Activated naive CD8-positive, alpha-beta T cell (primary cell): ENCODE measurements around the gene CD6.
A peak's percentile ranks its signal among the peaks of the same experiment; 100 is the strongest.

Experiments used
- H3K27ac Mint-ChIP-seq: one replicate; pipeline ENCODE4 v1.8.0; 2021; ENCODE audit warnings: mixed read lengths
- H3K27me3 Mint-ChIP-seq: one replicate; pipeline ENCODE4 v1.8.0; 2021; ENCODE audit warnings: mixed read lengths
- H3K36me3 Mint-ChIP-seq: one replicate; pipeline ENCODE4 v1.8.0; 2021; ENCODE audit warnings: mixed read lengths
- H3K4me1 Mint-ChIP-seq: one replicate; pipeline ENCODE4 v1.8.0; 2021; ENCODE audit warnings: low read depth, mixed read lengths
- H3K4me3 Mint-ChIP-seq: one replicate; pipeline ENCODE4 v1.8.0; 2021; ENCODE audit warnings: mild to moderate bottlenecking, mixed read lengths
- H3K9me3 Mint-ChIP-seq: one replicate; pipeline ENCODE4 v1.8.0; 2021; ENCODE audit warnings: low read depth, mixed read lengths

CD6 gene

DNA sequence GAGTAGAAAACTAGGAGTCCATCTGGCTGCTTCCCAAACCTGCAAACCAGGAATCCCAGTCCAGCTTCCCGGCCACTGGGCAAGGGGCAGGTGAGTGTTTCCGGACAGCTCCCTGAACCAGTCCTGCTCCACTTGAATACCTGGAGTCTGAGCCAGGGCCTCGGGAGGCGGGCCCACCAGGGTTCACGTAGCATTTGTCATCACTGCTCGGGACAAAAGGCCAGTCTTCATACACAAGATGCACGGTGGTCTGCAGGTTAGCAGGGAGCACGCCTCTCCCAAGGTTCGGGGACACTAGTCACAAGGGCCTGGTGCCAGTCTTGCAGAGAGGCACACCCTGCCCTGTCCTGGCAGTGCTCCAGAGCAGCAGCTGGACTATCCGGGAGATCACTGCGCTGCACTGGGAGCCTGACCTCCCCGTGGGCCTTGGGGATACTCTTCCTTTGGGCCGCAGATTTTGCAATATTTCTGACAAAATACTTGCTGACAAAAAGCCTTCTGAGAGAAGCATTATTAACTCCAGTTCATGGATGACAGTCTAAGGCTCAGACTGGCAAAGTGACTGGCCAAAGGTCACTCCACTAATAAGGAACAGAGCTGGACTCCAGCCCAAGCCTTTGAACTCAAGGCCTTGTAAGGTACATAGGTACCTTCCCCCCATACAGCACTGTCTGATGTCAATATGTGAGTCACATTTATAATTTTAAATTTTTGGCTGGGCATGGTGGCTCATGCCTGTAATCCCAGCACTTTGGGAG lies 25.1 kb downstream of the CD6 start:
- peaks cover 67% of the 10 kb centered on the region for H3K4me1 Mint-ChIP-seq
- no peaks in the 10 kb centered on the region for H3K9me3 Mint-ChIP-seq
- peaks cover 12% of the 10 kb centered on the region for H3K36me3 Mint-ChIP-seq
- no peak overlapping the region for H3K4me3 Mint-ChIP-seq
- H3K27ac Mint-ChIP-seq, result peak overlapping the region; percentile 50
- H3K27me3 Mint-ChIP-seq, result no peaks in the 10 kb centered on the region

DNA sequence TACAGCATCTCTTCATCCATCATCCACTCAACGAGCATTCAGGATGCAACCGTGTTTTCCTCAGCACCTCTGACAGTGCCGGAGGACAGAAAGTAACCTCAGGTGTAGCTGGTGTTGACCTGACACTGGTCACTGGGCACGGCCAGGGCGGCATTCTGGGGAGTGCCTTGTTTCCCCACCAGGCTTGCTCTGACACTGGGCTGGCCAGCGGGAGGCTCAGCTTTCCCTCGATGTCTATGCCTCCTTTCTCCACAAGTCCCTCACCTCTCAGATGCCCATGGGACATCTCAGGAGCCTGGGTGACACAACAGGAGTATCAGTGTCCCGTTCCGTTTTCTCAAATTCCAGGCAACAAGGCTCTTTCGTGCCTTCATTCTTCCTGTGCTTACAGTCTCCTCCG lies 28.9 kb downstream of the CD6 start:
- Mint-ChIP-seq H3K36me3 (peaks cover 5% of the 10 kb centered on the region), H3K4me1 (peaks cover 71% of the 10 kb centered on the region), H3K27ac (peak overlapping the region; percentile 83), H3K27me3 (no peaks in the 10 kb centered on the region), H3K9me3 (no peaks in the 10 kb centered on the region), H3K4me3 (no peak overlapping the region)

DNA sequence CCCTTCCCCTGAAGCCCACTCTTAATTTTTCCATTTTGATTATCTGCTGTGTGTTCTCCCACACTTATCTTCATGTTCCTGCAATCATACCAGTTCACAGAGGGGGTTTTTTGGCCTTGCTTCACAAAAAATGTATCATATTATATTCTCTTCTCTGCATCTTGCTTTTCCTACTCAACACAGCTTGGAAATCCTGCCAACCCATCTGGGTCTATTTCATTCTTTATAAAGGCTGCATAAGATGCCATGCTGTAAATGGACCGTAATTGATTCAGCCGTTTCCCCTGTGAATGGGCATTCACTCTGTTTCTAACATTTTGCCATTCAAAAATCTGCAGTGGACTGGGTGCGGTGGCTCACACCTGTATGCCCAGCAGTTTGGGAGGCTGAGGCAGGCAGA lies 30.5 kb downstream of the CD6 start:
- Mint-ChIP-seq H3K4me3 (peak overlapping the region; percentile 44), H3K36me3 (peaks cover 9% of the 10 kb centered on the region), H3K4me1 (peaks cover 76% of the 10 kb centered on the region), H3K27me3 (no peaks in the 10 kb centered on the region), H3K9me3 (no peaks in the 10 kb centered on the region), H3K27ac (peak overlapping the region; percentile 81)

DNA sequence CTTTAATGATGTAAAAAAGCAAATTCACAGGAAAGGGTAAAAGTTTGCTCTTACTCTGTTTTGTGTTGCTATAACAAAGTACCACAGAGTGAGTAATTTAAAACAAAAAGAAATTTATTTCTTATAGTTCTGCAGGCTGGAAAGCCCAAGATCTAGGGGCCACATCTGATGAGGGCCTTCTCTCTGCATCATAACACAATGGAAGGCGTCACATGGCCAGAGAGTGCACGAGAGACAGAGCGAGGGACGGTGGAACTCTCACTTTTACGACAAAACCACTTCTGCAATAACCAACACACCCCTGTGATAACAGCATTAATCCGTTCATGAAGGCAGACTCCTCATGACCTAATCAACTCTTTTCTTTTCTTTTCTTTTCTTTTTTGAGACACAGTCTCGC lies 31.1 kb downstream of the CD6 start:
- Mint-ChIP-seq H3K27me3 (no peaks in the 10 kb centered on the region), H3K27ac (peak overlapping the region; percentile 80), H3K9me3 (no peaks in the 10 kb centered on the region), H3K4me1 (peaks cover 78% of the 10 kb centered on the region), H3K36me3 (peaks cover 9% of the 10 kb centered on the region), H3K4me3 (peak overlapping the region; percentile 83)

DNA sequence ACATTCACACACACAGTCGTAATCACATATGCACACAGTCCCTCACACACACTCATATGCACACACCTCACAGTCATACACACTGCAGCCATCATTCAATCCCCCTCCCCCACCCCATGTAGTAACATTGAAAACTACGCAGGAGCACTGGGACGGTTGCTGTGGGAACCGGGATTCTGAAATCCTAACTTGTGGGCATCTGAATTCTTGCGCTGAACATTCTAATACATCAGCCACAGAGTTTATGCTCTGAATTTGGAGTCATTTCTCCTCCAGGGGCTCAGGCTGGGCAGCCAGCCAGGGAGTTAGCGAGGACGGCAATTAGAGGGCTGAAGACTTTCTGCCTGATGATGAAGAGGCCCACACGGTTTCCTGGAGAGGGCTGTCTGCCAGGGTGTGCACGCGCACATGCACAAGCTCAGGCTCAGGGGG lies 32.7 kb downstream of the CD6 start:
- Mint-ChIP-seq H3K9me3 (no peaks in the 10 kb centered on the region), H3K4me3 (peak overlapping the region; percentile 83), H3K27me3 (no peaks in the 10 kb centered on the region), H3K36me3 (peaks cover 9% of the 10 kb centered on the region), H3K27ac (peak overlapping the region; percentile 94), H3K4me1 (peaks cover 76% of the 10 kb centered on the region)

DNA sequence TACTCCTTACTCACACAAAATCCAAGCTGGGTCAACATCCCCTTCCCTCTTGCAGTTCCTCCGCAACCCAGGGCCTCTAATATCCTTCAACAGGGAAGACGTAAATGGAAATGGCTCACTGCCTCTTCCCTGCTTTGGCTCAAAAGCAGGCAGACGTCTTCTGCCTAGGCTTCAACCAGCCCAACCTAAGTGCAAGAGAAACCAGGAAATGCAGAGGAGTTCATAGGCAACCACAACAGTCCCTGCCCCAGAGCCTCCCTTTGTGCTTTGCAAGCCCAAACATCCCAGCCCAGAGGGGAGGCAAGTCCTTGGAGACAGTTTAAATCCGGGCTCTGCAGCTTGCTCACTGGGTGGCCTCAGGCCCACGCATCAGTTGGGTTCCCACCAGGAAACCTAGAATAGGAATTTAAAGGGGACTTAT lies 33.3 kb downstream of the CD6 start:
- peak overlapping the region; percentile 94 for H3K27ac Mint-ChIP-seq
- H3K4me3 Mint-ChIP-seq, result peak overlapping the region; percentile 83
- no peaks in the 10 kb centered on the region for H3K27me3 Mint-ChIP-seq
- peaks cover 11% of the 10 kb centered on the region for H3K36me3 Mint-ChIP-seq
- H3K4me1 Mint-ChIP-seq, result peaks cover 80% of the 10 kb centered on the region
- H3K9me3 Mint-ChIP-seq, result no peaks in the 10 kb centered on the region

DNA sequence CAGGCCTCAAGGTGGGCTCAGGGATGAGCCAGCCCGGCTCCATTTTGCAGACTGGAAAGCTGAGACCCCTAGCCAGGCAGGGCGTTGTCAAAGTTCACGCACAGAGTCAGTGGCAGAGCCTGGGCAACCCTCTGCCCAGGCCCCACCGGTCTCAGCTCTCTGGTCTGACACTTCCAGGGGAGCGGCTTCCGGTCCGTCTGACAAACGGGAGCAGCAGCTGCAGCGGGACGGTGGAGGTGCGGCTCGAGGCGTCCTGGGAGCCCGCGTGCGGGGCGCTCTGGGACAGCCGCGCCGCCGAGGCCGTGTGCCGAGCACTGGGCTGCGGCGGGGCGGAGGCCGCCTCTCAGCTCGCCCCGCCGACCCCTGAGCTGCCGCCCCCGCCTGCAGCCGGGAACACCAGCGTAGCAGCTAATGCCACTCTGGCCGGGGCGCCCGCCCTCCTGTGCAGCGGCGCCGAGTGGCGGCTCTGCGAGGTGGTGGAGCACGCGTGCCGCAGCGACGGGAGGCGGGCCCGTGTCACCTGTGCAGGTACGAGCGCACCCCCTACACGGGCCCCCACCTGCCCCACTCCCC lies 36.0 kb downstream of the CD6 start:
- Mint-ChIP-seq H3K9me3 (no peaks in the 10 kb centered on the region), H3K27me3 (no peaks in the 10 kb centered on the region), H3K4me3 (peak overlapping the region; percentile 57), H3K36me3 (peaks cover 15% of the 10 kb centered on the region), H3K4me1 (peaks cover 73% of the 10 kb centered on the region), H3K27ac (peak overlapping the region; percentile 83)

DNA sequence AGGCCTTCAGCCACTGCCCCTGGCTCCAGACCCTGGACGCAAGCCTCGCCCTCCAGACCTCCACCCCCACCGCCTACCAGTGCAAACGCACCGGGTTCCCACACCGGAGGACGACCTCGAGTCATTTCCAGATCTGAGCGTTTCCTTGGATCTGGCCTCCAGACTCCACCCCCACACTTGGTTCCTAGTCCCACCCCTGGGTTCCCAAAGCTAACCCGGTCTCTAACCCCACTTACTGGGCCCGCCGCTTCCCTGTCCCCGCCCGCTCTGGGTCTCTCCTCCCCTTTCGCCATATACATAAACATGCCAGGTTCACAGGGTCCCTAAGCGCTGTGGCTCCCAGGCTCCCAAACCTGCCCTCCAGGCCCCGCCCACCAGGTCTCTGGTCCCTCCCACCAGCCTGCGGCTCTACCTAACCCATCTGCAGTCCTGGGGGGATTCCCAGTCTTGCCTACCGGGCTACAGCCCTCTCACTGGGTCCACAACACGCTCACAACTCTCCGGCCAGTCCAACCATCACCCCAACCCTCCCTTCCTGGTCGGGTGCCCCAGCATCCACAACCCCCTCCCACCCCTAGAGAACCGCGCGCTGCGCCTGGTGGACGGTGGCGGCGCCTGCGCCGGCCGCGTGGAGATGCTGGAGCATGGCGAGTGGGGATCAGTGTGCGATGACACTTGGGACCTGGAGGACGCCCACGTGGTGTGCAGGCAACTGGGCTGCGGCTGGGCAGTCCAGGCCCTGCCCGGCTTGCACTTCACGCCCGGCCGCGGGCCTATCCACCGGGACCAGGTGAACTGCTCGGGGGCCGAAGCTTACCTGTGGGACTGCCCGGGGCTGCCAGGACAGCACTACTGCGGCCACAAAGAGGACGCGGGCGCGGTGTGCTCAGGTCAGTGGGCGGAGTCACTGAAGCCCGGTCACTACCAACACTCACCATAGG lies 36.7 kb downstream of the CD6 start:
- peak overlapping the region; percentile 92 for H3K27ac Mint-ChIP-seq
- no peaks in the 10 kb centered on the region for H3K9me3 Mint-ChIP-seq
- peak overlapping the region; percentile 32 for H3K4me3 Mint-ChIP-seq
- peaks cover 69% of the 10 kb centered on the region for H3K4me1 Mint-ChIP-seq
- peaks cover 16% of the 10 kb centered on the region for H3K36me3 Mint-ChIP-seq
- H3K27me3 Mint-ChIP-seq, result no peaks in the 10 kb centered on the region

DNA sequence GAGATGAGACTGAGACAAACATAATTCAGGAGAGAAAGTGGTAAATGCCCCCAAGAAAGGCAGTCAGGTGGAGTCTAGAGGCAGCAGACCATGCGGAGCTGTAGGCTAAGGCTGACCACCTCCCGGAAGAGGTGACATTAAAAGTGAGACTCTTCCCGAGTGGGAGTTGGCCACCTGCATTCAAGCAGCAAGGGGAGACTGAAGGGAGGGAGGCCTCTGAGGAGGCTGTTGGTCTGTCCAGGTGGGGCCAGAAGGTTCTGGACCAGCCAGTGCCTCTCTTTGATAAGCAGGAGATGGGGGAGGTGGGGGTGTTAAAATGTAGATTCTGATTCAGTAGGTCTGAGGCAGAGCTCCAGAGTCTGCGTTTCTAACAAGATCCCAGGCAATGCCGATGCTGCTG lies 37.5 kb downstream of the CD6 start:
- Mint-ChIP-seq H3K27ac (peak overlapping the region; percentile 92), H3K4me1 (peaks cover 63% of the 10 kb centered on the region), H3K4me3 (no peak overlapping the region), H3K27me3 (no peaks in the 10 kb centered on the region), H3K36me3 (peaks cover 14% of the 10 kb centered on the region), H3K9me3 (no peaks in the 10 kb centered on the region)

DNA sequence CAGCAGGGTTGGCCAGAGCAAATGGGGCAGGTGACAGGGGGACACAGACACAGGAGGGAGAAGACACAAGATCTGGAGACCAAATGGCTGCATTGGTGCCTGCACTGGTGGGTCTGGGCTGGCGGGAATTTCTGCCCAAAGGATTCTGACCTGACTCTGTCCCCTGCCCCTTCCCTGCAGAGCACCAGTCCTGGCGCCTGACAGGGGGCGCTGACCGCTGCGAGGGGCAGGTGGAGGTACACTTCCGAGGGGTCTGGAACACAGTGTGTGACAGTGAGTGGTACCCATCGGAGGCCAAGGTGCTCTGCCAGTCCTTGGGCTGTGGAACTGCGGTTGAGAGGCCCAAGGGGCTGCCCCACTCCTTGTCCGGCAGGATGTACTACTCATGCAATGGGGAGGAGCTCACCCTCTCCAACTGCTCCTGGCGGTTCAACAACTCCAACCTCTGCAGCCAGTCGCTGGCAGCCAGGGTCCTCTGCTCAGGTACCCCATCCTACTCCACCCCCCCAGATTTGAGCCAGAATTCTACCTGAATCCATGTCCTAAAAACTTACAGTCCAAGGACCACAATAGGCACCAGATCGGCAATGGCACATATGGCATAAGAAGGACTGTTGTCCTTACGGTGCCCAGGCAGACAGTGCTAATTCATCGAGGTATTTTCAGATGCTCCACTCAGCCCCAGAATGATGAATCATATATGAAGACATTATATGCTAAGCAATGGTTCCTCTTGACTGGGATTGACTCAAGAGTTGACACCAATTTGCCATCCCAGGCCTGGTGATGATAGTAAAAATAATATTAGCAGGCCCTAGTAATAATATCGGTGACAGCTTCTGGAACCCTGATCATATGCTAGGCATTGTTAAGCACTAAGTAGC lies 38.2 kb downstream of the CD6 start:
- no peaks in the 10 kb centered on the region for H3K9me3 Mint-ChIP-seq
- peak overlapping the region; percentile 62 for H3K4me3 Mint-ChIP-seq
- no peaks in the 10 kb centered on the region for H3K27me3 Mint-ChIP-seq
- H3K36me3 Mint-ChIP-seq, result peaks cover 14% of the 10 kb centered on the region
- H3K27ac Mint-ChIP-seq, result peak overlapping the region; percentile 92
- H3K4me1 Mint-ChIP-seq, result peaks cover 56% of the 10 kb centered on the region

DNA sequence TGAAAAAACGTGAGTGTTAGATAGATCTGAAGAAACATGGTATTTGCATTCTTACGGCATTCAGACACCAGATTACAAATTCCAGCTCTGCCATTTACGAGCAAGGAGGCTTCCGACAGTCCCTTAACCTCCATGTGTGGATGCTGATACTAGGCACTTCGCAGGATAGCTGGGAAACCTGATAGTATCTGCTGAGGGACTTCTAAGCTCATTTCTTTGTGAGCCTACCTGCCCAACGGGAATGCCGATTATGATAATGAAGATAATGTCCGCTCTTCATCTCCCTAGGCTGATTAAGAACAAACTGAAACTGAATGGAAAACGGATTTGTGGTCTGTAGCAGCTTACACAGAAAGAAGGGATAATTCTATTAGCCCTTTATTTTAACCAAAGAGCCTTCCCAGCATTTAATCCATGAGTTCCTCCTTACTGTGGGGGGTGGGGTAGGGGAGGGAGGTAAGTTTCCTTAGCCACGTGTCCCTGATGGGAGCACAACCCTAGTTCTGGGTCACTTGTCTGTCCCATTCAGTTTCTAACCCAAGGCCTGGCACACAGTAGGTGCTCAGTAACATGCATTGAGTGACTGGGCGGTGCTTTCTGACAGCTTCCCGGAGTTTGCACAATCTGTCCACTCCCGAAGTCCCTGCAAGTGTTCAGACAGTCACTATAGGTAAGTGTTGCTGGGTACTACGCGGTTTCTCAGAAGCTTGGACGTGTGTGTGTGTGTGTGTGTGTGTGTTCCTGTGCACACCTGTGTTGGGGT lies 39.2 kb downstream of the CD6 start:
- no peak overlapping the region for H3K4me3 Mint-ChIP-seq
- H3K9me3 Mint-ChIP-seq, result no peaks in the 10 kb centered on the region
- H3K27me3 Mint-ChIP-seq, result no peaks in the 10 kb centered on the region
- H3K4me1 Mint-ChIP-seq, result peaks cover 51% of the 10 kb centered on the region
- peak overlapping the region; percentile 42 for H3K27ac Mint-ChIP-seq
- peaks cover 15% of the 10 kb centered on the region for H3K36me3 Mint-ChIP-seq

DNA sequence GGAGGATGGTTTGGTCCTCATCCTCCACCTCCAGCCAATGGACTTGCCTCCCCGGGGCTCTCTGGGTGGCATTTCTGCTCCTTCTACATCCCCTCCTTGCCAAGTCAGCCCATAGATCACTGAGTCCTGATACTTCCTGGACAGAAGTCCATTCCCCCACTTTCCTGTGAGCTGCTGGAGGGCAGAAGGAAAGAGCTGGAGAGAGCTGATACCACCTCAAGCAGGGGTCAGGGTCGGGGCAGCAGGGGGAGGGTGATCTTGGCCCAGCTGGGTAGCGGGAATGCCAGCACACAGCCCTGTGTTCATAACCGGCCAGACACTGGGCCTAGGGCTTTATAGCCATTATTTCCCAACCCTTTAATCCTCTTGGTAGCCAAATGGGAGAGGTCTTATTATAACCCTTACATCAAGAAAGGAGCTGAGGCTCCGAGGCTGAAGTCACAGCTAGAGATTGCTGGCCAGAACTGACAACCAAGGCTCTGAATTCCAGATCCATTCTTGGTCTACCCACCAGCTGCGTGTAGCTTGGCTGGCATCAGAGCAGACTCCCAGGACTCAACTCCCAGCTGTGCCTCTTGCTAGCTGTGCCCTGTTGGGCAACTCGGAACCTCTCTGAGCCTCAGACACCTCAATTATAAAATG lies 39.9 kb downstream of the CD6 start:
- no peak overlapping the region for H3K4me3 Mint-ChIP-seq
- peak overlapping the region; percentile 34 for H3K27ac Mint-ChIP-seq
- peaks cover 14% of the 10 kb centered on the region for H3K36me3 Mint-ChIP-seq
- no peaks in the 10 kb centered on the region for H3K27me3 Mint-ChIP-seq
- H3K4me1 Mint-ChIP-seq, result peaks cover 47% of the 10 kb centered on the region
- no peaks in the 10 kb centered on the region for H3K9me3 Mint-ChIP-seq

DNA sequence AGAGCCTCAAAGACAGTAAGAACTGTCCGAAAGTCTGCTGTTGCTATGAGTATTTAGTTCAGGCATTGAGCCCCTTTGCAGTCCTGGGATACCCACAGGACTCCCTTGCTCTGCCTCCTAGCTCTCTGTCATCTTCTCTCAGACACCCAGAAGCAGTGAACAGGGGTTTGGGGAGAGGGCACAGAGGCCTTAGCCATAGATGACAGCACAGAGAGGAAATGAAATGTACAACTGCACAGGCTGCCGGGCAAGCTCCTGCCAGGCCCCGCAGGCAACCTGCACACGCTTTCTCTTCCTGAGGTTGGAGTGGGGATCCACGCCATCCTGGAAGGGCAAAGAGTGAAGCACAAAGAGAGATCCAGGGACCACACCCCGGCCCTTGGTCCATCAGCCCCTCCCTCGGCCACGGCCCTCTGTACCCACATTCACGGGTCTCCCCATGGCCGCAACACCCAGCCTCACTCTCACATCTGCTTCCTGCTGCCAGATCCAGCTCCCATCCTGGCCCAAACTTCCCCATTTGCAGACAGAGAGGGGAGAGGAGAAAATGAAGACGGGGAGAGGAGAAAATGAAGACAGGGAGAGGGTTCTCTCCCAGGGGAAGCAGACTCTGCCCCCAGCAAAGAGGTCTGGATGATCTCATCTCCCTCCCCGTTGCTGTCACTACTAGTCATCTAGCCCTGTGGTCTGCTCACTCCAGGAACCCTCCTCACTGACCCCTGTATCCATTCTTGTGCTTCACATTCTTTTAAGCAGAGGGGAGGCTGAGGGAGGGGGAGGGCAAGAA lies 40.7 kb downstream of the CD6 start:
- Mint-ChIP-seq H3K9me3 (no peaks in the 10 kb centered on the region), H3K4me3 (no peak overlapping the region), H3K27me3 (no peaks in the 10 kb centered on the region), H3K27ac (peak overlapping the region; percentile 58), H3K36me3 (peaks cover 11% of the 10 kb centered on the region), H3K4me1 (peaks cover 40% of the 10 kb centered on the region)
